Fibroblast of lung (primary cell): Measurements from ENCODE around the gene PSD2. TPM values are rescaled to one million over a fixed set of nuclear protein-coding genes. Genes with fewer than 3 reads are reported as not detected.

Experiments used
- DNase-seq, 2 donors: peaks; one replicate each; pipeline versions ENCODE4 v3.0.0 to v3.0.0-alpha.2; 2010; ENCODE audit warnings: low read depth in 2 of 2
- H2AFZ ChIP-seq: 2 replicates; pipeline ENCODE4 v1.5.1; 2012; ENCODE audit warnings: low read length, control low read depth, inconsistent platforms
- H3K27ac ChIP-seq: 2 replicates; pipeline ENCODE4 v1.5.1; 2011; ENCODE audit warnings: low read length, control low read depth; ENCODE audit not compliant: insufficient read depth
- H3K27me3 ChIP-seq: 2 replicates; pipeline ENCODE4 v1.5.1; 2011; ENCODE audit warnings: mild to moderate bottlenecking, low read length; ENCODE audit not compliant: control insufficient read depth, insufficient read depth
- H3K36me3 ChIP-seq: 2 replicates; pipeline ENCODE4 v1.5.1; 2011; ENCODE audit warnings: low read length; ENCODE audit not compliant: control insufficient read depth, insufficient read depth
- H3K4me1 ChIP-seq: 2 replicates; pipeline ENCODE4 v1.5.1; 2011; ENCODE audit warnings: low read length; ENCODE audit not compliant: control insufficient read depth, insufficient read depth; ENCODE audit errors: extremely low read depth
- H3K4me2 ChIP-seq: 2 replicates; pipeline ENCODE4 v1.5.1; 2011; ENCODE audit warnings: low read length, control low read depth; ENCODE audit not compliant: insufficient read depth; ENCODE audit errors: extremely low read depth
- H3K4me3 ChIP-seq, 4 experiments: fragments of 200-600 bp in 1 of 4; sonication (generic) in 1 of 4; replicated peaks in 1 of 4; 2 replicates each; pipeline ENCODE4 v1.5.1; 2011 to 2016; ENCODE audit warnings: low read length in 4 of 4, low read depth in 3 of 4, mild to moderate bottlenecking in 3 of 4, control low read depth in 2 of 4, inconsistent platforms in 1 of 4, mixed read lengths in 1 of 4; ENCODE audit not compliant: insufficient read depth in 1 of 4; ENCODE audit errors: control extremely low read depth in 1 of 4
- H3K79me2 ChIP-seq: 2 replicates; pipeline ENCODE4 v1.5.1; 2012; ENCODE audit warnings: mild to moderate bottlenecking, low read length, inconsistent platforms; ENCODE audit not compliant: control insufficient read depth, insufficient read depth
- H3K9ac ChIP-seq: 2 replicates; pipeline ENCODE4 v1.5.1; 2011; ENCODE audit warnings: mild to moderate bottlenecking, low read length, control low read depth; ENCODE audit not compliant: insufficient read depth
- H3K9me3 ChIP-seq: 2 replicates; pipeline ENCODE4 v1.5.1; 2012; ENCODE audit warnings: low read depth, low read length; ENCODE audit not compliant: control insufficient read depth, insufficient read depth
- H4K20me1 ChIP-seq: 2 replicates; pipeline ENCODE4 v1.5.1; 2011; ENCODE audit warnings: low read length; ENCODE audit not compliant: control insufficient read depth, insufficient read depth; ENCODE audit errors: extremely low read depth
- EZH2 ChIP-seq: IDR thresholded peaks from 2 replicates; pipeline ENCODE4 v1.5.1; 2012; ENCODE audit warnings: low read length, control low read depth, mild to moderate bottlenecking; ENCODE audit errors: missing control alignments
- polyA plus RNA-seq, 2 donors: library from polyadenylated mRNA; depleted of rRNA in 1 of 2; stranded (reverse) in 1 of 2; unstranded in 1 of 2; fragments of >200 nt; gene quantifications; 2 replicates each; pipeline ENCODE4 v1.2.1, GENCODE V29; 2011 to 2012; ENCODE audit warnings: missing spikeins in 1 of 2
- total RNA-seq: library from RNA; depleted of rRNA; stranded (reverse); fragments of >200 nt; gene quantifications from 2 replicates; pipeline ENCODE4 v1.2.1, GENCODE V29; 2014
- TF ChIP-seq, protein P1 (sequence below), 2 donors: IDR thresholded peaks in 1 of 2; conservative IDR thresholded peaks in 1 of 2; 1 replicate in 1 of 2; 2 replicates in 1 of 2; pipeline ENCODE4 v1.5.1; 2011 to 2012; ENCODE audit warnings: low read length in 2 of 2, control low read depth in 1 of 2, inconsistent platforms in 1 of 2, low read depth in 1 of 2, mild to moderate bottlenecking in 1 of 2

Gene PSD2
- total and polyA plus RNA-seq, 2 donors (not counting 1 experiment from before 2014, with no cell fraction given) = 0.05 to 0.17 TPM

DNA sequence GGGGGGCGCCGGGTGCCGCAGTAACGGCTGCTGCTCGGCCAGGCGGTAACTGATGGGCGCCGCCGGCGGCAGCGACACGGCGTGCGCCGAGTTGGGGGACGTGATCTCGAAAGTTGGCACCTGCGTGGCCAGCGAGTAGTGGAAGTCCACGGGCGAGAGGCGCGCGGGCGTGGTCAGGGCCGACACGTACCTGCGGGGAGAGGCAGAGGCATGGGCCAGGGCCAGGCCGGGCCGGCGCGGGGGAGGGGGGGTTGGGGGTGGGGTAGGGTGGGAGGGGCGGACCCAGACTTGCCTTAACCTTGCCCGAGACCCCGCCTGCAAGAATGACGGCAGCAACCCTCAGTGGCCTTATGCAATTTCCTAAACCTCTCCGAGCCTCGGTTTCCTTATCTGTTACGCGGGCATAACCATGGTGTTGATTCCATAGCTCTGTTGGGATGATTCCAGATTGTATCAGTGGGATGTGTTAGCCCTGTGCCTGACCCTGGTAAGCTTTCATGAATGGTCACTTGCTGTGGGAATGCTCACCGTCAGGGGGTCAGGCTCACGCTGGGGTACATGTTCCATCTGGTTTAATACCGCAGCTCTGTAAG is 53.0 kb downstream of the PSD2 start:
- no peaks in the 10 kb centered on the region for H3K36me3 ChIP-seq
- H3K79me2 ChIP-seq = no peaks in the 10 kb centered on the region
- peaks cover 9% of the 10 kb centered on the region for H3K27me3 ChIP-seq
- no peak overlapping the region for H3K27ac ChIP-seq
- H3K4me2 ChIP-seq = no peak overlapping the region
- H3K4me1 ChIP-seq = no peaks in the 10 kb centered on the region
- no peak overlapping the region for H3K9ac ChIP-seq
- H3K4me3 ChIP-seq = peak overlapping the region in 1 of 4 experiments; percentile 20
- no peak for DNase-seq
- TF ChIP-seq, protein P1, sequence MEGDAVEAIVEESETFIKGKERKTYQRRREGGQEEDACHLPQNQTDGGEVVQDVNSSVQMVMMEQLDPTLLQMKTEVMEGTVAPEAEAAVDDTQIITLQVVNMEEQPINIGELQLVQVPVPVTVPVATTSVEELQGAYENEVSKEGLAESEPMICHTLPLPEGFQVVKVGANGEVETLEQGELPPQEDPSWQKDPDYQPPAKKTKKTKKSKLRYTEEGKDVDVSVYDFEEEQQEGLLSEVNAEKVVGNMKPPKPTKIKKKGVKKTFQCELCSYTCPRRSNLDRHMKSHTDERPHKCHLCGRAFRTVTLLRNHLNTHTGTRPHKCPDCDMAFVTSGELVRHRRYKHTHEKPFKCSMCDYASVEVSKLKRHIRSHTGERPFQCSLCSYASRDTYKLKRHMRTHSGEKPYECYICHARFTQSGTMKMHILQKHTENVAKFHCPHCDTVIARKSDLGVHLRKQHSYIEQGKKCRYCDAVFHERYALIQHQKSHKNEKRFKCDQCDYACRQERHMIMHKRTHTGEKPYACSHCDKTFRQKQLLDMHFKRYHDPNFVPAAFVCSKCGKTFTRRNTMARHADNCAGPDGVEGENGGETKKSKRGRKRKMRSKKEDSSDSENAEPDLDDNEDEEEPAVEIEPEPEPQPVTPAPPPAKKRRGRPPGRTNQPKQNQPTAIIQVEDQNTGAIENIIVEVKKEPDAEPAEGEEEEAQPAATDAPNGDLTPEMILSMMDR (conservative IDR thresholded peaks at IDR 0.05 in 1 of 2, IDR thresholded peaks at IDR 0.05 in 1 of 2; ENCODE audit: low read depth in 1 of 2, low read length in 2 of 2) = no peak
- TF ChIP-seq EZH2 = no peak
- H4K20me1 ChIP-seq = no peaks in the 10 kb centered on the region
- no peak overlapping the region for H2AFZ ChIP-seq
- no peaks in the 10 kb centered on the region for H3K9me3 ChIP-seq

DNA sequence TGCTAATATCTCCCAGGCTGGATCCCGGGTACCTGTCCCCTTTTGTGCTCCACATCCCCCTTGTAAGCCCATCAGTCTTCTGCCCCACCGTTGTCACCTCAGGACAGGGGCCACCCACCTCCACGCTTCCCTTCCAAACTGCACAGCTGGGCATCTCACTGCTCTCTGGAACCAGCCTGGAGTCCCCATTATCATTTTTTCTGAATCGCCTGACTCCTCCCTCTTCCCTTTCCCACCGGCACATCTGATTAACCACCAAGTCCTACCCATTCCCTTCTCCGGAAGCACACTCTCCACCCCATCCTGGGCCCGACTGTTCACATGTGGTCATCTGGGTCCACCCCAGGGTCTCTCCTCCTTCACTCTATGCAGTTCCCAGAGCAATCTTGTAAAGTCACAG is 53.9 kb downstream of the PSD2 start:
- H2AFZ ChIP-seq = no peak overlapping the region
- no peak overlapping the region for H3K9ac ChIP-seq
- no peak overlapping the region for H3K4me2 ChIP-seq
- DNase-seq = no peak
- no peak overlapping the region for H3K4me3 ChIP-seq
- TF ChIP-seq, protein P1 (conservative IDR thresholded peaks at IDR 0.05 in 1 of 2, IDR thresholded peaks at IDR 0.05 in 1 of 2; ENCODE audit: low read depth in 1 of 2, low read length in 2 of 2) = no peak
- peak; percentile 11 for TF ChIP-seq EZH2
- H3K27me3 ChIP-seq = peaks cover 9% of the 10 kb centered on the region
- no peaks in the 10 kb centered on the region for H4K20me1 ChIP-seq
- H3K79me2 ChIP-seq = no peaks in the 10 kb centered on the region
- no peaks in the 10 kb centered on the region for H3K9me3 ChIP-seq
- H3K36me3 ChIP-seq = no peaks in the 10 kb centered on the region
- no peaks in the 10 kb centered on the region for H3K4me1 ChIP-seq
- H3K27ac ChIP-seq = no peak overlapping the region

DNA sequence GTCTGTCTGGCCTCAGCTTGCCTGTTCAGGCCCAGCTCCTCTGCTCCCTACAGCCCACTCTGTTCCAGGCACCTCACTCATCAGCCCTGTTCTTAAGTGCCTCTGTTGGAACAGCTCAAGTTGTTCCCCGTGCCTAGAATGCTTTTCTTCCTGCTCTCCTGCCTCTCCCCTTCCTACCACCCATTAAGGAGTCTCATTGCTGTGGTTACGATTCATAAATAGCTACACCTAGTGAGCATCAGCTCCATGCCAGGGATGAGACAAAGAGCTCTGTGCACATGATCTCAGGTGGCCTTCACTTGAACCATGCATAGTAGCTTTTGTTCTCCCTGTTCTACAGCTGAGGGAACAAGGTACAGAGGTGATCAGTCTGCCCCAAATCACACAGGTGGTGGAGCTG is 54.3 kb downstream of the PSD2 start:
- H3K4me2 ChIP-seq = no peak overlapping the region
- H3K36me3 ChIP-seq = no peaks in the 10 kb centered on the region
- H3K27ac ChIP-seq = no peak overlapping the region
- no peaks in the 10 kb centered on the region for H4K20me1 ChIP-seq
- H3K27me3 ChIP-seq = peaks cover 9% of the 10 kb centered on the region
- H3K79me2 ChIP-seq = no peaks in the 10 kb centered on the region
- no peak overlapping the region for H2AFZ ChIP-seq
- no peaks in the 10 kb centered on the region for H3K9me3 ChIP-seq
- no peak overlapping the region for H3K4me3 ChIP-seq
- no peaks in the 10 kb centered on the region for H3K4me1 ChIP-seq
- DNase-seq = peak in 1 of 2 donors; percentile 6
- no peak overlapping the region for H3K9ac ChIP-seq
- TF ChIP-seq EZH2 = peak; percentile 9
- TF ChIP-seq, protein P1 (conservative IDR thresholded peaks at IDR 0.05 in 1 of 2, IDR thresholded peaks at IDR 0.05 in 1 of 2; ENCODE audit: low read depth in 1 of 2, low read length in 2 of 2) = no peak
